ENCODE measurements around the gene CNOT6L. TPM values are rescaled to one million over a fixed set of nuclear protein-coding genes. Genes with fewer than 3 reads are reported as not detected.

The CNOT6L gene
- total RNA-seq: 11.5 and 12.7 TPM in 2 replicates

GRCh38 chr4:77818602-77819403, at the start of gene CNOT6L:
TSS of gene CNOT6L (minus strand) at chr4:77819368. CDS start at chr4:77819308, 60 bp downstream.

GRCh38 chr4:77862478-77863216, 43.5 kb upstream of the CNOT6L start, which contains the start of gene MRPL1:
TSS of gene MRPL1 (plus strand) at chr4:77862830. CDS start at chr4:77862849, 19 bp downstream.

Other genes with a start within 250 kb of the CNOT6L start
- not detected in 2 replicates for gene CXCL13, start 213.5 kb downstream of the CNOT6L start, total RNA-seq
- gene MRPL1, start 43.5 kb upstream of the CNOT6L start, total RNA-seq: 32.4 and 43.9 TPM in 2 replicates
- 0.77 and 5.4 TPM in 2 replicates for gene FRAS1, start 238.0 kb upstream of the CNOT6L start, total RNA-seq

Measured in regular cardiac myocyte (primary cell).